Stimulated activated naive CD4-positive, alpha-beta T cell (primary cell): Measurements from ENCODE around the gene FKBP9.
"Not testable (repeated sequence)": the region's sequence is repeated elsewhere in the genome, so short reads cannot be mapped to it uniquely, and the experiment has no call there.

Source experiments
- DNase-seq, 6 experiments: peaks; one replicate each; lab custom pipeline; 2025; lab: John Stamatoyannopoulos, UW

The FKBP9 gene

DNA sequence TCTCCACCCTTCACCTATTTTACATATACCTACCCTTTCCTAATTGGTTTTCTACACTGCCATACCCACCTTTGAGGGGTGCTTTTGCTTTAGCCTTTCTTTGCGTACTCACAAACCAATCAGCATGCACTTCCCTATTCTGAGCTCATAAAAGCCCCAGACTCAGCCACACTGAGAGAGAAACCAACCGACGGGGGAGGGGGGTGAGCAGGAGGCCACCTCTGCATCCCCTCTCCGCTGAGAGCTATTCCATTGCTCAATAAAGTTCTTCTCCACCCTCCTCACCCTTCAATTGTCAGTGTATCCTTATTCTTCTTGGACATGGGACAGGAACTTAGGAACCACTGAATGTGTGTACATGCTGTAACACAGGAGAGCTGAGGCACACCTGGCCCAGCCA lies 9.0 kb upstream of the FKBP9 start:
- DNase-seq: no peak

DNA sequence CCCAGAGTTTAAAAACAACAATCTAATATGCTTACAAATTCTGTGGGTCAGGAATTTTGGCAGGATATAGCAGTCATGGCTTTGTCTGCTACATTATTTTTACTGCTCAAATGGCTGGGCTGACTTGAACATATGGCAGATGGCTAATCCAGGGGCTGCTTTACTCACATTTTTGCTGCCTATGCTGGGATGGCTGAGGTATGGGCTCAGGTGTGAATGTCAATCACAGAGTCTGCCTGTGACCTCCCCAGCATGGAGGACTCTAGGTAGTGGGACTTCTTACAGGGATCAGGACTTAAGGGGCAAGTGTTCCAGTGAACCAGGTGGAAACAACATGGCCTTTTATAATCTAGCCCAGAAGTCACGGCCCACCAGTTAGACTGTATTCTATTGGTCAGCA lies 4.4 kb upstream of the FKBP9 start:
- no peak for DNase-seq

DNA sequence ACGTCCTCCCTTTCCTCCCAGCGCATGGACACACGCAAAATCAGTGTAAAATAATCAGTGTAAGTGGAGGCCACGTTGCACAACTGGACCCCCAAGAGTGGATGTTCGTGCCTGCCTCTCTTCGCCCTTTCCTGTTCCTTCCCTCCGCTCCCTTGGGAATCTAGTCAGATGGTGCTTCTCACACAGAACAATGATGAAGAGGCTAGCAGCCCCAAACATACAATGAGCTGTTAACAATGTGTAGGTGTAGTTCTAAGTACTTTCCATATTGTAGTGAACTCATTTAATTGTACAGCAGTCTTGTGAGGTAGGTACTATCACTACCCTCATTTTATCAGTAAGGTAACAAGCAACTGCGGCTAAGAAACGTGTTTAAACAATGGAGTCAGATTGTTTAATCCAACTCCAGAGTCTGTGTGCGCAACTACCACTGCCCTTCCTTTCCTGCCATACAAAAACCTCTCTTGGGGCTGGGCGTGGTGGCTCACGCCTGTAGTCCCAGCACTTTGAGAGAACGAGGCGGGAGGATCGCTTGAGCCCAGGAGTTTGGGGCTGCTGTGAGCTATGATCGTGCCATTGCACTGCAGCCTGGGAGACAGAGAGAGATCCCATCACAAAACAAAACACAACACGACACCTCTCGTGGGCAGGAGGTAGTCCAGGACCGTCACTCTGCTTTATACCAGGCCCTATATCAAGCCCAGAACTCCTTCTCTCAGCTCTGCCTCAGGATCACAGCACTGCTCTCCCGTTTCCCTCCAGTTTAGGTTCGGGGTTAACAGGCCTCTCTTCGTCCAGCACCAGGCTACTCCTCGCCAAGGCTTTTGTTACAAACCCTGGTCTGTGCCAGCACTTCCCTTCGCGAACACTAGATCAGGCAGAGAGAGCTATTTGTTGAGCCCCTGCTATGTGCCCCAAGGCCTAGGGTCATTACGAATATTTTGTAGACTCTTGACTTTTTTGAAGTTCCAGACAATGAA lies 1.1 kb downstream of the FKBP9 start:
- no peak for DNase-seq

DNA sequence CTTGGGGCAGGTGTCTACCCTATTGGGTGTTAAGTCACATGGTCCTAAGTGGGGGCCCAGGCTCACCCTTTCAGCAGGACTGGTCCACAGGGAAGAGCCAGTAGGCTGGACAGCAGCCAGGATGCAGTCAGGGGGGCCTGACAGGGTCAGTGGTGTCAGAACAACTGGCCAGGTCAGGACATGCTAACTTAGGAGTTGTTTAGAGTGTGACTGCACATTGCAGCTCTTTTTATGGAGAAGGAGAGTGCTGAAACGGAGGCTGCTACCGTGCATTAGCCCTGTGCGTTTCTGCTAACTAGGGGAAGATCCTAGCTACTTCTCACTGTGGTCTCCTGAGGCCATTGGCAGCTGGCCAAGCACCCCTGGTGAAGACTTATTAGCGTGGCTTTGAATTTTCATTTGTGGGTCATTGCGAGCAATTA lies 6.7 kb downstream of the FKBP9 start:
- not testable (repeated sequence) for DNase-seq

DNA sequence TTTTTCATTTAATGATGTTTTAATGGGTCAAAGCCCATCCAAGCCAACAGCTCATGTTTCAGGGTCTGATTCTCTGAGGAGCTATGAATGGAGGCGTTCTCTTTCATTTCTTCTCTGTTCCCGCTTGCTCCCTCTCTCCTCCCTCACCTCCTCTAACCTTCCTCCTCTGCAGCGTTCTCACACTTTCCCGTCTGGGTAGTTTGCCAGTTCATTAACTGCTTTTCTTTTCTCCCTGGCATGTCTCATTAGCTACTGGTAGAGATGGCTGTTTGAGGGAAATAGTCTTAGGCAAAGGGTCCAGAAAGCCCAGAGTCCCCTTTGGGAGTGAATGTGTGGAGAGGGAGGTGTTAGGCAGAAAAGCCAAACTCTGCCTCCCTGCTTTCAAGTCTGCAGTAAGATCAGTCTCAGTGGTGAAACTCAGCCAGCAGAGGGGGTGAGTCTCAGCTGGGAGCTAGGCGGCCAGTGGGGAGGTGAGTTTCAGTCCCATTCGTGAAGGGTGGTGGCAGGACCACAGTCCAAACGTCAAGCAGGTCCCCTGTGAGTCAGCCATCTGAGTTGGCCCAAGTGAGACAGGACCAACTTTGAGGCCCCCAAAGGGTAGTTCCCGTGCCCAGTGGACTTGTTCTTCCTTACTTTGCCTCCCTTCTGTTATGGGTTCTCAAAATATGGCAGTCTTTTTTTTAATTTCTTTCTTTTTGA lies 7.4 kb downstream of the FKBP9 start:
- peak in 2 of 6 experiments; percentile 2 to 31 for DNase-seq

DNA sequence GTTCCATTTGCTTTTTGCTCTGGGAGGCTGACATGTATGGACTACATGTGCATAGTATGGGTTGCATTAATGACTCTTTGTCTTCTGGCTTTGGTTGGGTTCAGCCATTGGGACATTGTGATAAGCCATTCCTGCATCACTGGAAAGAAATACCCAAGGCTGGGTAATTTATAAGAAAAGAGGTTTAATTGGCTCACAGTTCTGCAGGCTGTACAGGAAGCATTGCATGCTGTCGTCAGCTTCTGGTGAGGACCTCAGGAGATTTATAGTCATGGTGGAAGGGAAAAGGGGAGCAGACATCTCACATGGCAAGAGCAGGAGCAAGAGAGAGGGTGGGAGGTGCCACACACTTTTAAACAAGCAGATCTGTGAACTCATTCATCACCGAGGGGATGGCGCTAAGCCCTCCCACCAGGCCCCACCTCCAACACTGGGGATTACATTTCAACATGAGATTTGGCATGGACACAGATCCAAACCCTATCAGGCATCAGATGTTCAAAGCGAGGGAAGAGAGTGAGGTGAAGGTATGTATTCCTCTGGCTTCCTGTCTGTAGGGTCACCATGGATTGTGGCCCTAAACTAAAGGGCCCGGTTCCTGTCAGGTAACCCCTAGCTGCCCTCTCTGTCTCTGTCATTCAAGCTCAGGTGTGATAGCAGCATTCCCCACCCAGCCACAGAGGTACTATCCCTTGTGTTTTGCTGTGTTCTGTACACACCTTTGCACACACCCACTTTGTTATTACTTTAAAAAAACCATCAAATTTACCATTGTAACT lies 9.4 kb downstream of the FKBP9 start:
- DNase-seq: not testable (repeated sequence)

DNA sequence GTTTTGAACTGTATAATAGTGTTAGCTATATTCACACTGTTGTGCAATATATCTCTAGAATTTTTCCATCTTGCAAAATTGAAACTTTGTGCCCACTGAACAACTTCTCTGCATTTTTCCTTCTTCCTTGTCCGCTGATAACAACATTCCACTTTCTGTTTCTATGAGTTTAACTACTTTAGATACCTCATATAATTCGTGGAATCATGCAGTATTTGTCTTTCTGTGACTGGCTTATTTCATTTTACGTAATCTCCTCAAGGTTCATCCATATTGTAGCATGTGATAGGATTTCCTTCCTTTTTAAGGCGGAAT lies 10.0 kb downstream of the FKBP9 start:
- not testable (repeated sequence) for DNase-seq

DNA sequence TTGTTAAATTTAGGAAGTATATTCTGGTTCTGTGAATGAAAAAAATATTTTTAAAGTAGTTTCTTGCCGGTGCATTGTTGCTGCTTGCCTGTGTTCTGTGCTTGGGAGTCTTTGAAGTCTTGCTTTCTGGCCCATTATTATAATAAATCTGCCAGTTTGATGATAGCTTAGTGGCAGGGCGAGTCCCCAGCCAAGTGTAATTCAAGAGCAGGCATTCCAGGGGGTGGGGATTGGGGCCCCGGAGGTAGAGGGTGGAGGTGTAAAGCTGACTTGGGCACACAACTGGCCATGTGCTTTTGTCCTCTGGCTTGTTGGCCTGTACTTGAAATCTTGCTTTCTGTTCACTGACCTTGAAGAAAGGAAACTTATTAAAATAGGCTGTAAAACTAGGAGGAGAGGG lies 14.7 kb downstream of the FKBP9 start:
- not testable (repeated sequence) for DNase-seq

DNA sequence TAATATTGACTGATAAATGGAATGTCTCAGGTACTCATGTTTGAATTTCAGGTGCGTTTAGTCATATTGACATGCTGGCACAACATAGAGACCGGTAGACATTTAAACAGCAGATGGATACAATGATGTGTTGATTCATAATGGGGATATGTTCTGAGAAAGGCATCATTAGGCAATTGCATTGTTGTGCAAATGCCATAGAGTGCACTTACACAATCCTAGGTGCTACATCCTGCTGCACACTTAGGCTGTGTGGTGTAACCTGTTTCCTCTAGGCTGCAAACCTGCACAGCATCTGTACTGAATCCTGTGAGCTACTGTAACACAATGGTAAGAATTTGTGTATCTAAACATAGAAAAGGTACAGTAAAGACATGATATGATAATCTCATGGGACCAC lies 19.9 kb downstream of the FKBP9 start:
- not testable (repeated sequence) for DNase-seq

DNA sequence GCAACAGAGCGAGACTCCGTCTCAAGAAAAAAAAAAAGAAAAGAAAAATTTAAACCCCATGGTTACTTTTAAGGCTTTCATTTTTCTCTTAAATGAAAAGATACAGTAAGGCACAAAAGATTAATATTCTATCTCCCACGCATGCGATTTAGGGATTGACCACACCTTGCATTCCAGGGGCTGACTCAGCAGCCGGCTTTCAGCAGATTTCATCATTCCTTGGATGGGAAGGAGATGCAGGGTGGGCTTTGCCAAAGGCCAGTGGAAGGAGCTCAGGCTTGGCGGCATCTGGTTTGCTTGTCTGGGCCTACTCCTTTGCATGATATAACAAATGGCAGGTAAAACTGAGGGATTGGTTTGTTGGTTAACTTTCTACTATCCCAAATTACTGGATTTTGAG lies 22.0 kb downstream of the FKBP9 start:
- not testable (repeated sequence) for DNase-seq

DNA sequence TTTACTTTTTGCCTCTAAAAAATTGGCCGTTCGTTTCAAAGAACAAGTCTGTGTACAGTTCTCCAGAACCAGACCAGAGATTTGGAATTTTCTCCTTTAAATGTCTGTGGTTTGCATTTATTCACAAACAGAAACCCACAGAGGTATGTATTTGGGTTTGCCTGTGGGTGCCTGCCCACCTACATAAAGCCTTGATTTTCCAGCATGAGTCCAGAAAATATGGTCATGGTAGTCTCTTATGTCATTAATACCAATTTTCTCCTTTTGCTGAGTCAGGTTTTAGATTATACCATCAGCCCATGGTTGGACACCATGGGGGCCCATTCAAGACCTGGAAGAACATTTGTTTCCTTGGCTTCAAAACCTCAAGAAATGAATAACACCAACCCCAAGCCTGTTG lies 22.7 kb downstream of the FKBP9 start:
- DNase-seq: not testable (repeated sequence)

DNA sequence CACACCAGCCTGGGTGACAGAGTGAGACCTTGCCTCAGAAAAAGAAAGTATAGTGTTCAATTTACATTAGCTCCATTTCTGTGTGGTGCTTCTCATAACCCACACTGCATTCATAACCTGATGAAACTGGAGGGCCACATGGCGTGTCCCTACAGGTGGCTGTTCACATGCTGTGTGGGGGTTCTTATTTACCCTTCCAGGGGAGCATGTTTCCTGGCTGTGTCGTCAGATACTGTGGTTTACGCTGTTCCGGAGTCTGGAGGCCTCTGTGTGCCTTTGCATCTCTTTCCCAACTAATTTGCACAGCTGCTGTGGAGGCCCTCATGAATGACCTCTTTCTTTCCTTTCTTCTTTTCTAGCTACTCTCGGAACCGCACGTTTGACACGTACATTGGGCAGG lies 30.9 kb downstream of the FKBP9 start:
- DNase-seq: not testable (repeated sequence)

DNA sequence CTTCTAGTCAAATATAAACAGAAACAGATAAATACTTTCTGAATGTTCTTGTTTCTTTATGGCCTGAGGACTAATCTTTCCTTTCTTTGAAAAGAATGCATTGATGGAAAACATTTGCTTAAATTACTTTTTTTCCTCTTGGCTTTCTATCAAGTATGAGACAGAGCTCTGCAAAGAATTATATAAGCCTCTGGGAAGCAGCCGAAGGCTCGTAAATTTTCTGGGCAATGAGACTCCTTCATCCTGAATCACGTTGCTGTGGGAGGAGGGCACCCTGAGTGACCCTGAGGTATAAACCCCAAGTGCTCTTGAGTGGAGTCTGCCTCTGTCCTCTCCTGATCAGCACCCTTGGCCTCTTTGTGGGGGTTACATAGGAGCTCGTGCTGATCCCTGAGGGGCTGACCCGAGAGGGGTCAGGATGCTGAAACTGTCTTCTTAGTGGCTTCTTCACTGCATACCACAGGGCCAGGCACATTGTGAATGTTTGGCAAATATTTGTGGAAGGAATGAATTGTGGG lies 33.9 kb downstream of the FKBP9 start:
- not testable (repeated sequence) for DNase-seq

DNA sequence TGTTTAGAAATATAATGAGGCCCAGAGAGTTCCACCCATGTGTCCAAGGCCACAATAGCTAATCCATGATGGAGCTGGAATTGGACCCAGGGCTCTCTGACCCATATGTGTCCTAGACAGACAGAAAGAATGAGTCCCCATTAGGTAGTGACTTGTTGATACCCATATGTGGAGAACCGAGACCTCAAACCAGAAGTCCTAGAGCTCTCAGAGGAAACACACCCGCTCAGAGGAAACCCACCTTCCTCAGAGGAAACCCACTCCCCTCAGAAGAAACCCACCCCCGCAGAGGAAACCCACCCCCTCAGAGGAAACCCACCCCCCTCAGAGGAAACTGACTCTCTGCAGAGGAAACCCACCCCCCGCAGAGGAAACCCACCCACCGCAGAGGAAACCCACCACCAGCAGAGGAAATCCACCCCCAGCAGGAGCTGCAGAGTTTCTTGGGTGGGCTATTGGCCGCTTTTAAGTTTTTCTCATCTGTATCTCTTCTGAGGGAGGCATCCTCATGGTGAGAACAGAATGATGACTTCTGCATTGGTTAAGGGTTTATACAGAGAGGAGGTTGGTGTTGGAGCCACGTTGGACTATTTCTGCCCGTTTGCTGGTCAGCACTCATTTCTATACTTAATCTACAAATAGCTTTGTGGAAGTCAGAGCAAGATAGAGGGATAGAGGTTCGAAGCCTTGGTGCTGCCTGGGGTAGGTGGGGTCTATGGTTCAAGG lies 34.9 kb downstream of the FKBP9 start:
- not testable (repeated sequence) for DNase-seq

DNA sequence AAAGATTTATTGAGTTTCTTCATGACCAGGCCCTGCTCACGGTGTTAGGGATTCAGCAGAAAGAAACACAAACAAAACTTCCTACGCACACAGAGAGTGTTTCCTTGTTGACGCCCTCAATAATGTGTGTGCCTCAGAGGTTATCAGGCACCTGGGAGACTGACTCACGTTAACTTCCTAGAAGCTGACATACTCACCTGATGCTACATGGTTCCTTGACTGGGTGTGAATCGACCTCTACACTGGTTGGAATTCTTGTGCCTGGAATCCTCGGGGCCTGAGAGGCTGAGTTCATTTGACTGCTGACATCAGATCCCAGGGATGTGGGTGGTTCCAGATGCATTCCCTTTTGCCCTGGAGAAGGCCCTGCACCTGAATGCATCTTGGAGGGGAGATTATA lies 35.5 kb downstream of the FKBP9 start:
- not testable (repeated sequence) for DNase-seq

DNA sequence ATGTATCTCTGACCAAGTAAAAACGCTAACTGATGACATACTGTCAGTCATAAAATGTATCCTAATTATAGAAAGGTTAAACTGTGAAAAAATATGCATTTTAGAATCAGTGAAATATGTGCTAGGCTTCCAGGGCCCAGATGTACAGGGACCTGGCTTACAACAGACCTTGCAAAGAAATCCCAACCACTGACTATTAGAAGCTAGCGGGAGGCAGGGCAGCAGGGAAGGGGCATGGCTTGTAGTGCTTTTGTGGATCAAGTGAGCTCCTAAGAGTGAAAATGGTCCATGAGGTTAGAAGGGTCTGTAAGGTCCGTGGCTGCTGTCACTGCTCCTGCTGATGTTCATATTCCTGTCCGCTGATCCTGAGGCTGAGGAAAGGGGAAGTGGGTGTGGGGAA lies 40.7 kb downstream of the FKBP9 start:
- DNase-seq: not testable (repeated sequence)

DNA sequence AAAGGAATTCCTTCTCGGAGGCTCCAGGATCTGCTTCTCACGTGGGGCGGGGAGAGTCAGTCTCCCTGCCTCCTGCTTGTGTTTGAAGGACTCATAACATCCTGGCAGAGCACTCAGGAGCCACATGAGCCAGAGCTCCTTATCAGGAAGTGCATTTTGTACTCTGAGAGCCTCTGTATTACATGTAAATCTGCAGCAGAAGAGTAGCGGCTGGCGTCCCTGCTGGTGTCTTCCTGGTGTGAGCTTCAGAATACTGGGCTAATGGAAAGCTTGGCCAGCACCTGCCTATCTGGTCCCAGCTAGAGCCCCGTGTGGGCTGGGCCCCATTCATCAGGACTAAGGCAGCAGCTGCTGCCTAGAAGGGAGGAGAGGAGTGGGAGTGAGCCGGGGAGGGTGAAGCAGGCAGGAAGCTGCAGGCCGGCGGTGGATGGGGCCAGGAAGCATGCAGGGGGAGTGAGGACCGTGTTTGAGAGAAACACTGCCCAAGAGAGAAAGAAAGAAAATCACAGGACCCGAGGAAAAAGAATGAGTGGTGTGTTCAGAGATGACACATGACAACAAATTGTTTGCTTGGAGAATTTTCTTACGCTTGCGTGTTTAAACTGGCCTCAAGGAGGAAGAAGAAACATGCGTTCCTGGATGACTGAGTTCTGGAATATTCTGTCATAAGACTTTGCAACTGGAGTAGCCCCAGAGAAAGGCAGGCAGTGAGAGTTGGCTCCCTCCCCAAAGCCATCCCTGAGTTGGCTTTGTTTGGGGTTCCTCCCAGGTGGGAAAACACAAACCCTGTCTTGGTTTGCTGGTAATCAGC lies 41.3 kb downstream of the FKBP9 start:
- peak in 1 of 6 experiments; percentile 24 for DNase-seq

DNA sequence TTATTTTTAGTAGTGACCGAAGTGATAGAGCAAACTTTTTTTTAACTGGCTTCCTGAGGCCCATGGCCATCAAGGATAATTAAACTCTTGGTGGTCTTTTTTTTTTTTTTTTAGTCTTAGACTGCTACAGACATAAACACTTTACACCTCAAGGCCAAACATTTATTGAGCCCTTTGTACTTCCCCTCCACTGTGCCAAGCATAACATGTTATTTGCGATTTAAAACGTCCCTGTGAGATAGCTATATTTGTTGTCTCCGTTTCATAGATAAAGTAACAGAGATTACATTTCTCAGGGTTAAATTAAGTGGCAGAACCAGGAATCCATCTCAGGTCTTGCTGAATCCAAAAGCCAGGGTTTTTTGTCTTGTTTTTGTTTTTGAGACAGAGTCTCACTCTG lies 42.1 kb downstream of the FKBP9 start:
- DNase-seq: not testable (repeated sequence)

DNA sequence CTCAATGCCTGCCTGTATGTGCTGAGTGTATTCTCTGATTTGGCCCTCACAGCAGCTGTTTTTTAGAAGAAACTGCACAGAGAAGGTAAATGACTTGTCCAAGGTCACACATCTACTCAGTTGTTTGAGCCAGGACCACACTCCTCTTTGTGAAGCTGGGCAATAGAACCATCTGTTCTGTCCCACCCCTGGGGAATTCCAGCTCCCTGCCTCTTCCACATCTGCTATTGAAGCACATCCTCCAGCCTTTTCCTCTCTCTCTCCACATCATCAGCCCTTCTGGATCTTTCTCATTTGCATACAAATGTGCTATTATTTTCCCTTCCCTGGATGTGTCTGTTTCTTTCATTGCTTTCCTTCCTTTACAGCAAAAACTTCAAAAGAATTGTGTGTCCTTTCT lies 45.9 kb downstream of the FKBP9 start:
- DNase-seq: not testable (repeated sequence)

DNA sequence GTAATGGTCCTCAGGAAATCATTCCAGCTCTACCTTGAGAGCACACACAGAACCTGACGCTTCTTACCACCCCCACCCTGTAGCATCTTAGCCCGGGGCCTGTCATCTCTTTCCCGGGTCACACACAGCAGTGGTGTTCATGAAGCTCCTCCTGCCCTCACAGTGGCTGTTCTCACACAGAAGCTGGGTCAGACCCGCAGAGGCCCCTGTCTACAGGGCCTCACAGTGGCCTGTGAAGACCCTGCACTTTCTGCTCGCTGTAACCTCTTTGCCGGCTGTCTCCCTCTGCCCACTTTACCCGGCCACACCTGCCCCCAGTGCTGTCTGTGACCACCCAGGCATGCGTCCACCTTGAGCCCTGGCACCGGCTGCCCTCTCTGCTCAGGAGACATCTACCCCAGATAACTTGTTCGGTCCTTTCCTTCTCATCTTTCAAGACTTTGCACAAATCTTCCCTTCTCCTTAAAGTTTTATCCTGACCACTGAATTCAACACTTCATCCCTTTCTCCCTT lies 46.9 kb downstream of the FKBP9 start:
- not testable (repeated sequence) for DNase-seq
